Left lung (tissue), 10 donors: Measurements from ENCODE around the gene XRCC4. TPM values are rescaled to one million over a fixed set of nuclear protein-coding genes. Genes with fewer than 3 reads are reported as not detected.

Source experiments
- ATAC-seq: fragments of 200-7000 bp; cut with Tn5 transposase; one replicate; pipeline ENCODE4 v1.9.1; 2020; ENCODE audit warnings: moderate library complexity
- DNase-seq, 4 donors: peaks; one replicate each; pipeline ENCODE4 v3.0.0-alpha.2; 2013 to 2020
- H3K27ac ChIP-seq, 2 donors: fragments of 200-600 bp; sonication (generic) in 1 of 2; one replicate each; pipeline versions ENCODE4 v1.5.0 to v1.8.0; 2020 to 2021
- H3K27me3 ChIP-seq, 2 donors: fragments of 200-600 bp; sonication (generic) in 1 of 2; one replicate each; pipeline versions ENCODE4 v1.5.0 to v1.8.0; 2020 to 2021
- H3K36me3 ChIP-seq, 2 donors: fragments of 200-600 bp; sonication (generic) in 1 of 2; one replicate each; pipeline versions ENCODE4 v1.5.0 to v1.8.0; 2020 to 2021
- H3K4me1 ChIP-seq, 2 donors: fragments of 200-600 bp; one replicate each; pipeline ENCODE4 v1.8.0; 2021
- H3K4me3 ChIP-seq, 2 donors: fragments of 200-600 bp; sonication (generic) in 1 of 2; one replicate each; pipeline versions ENCODE4 v1.5.0 to v1.8.0; 2020 to 2021; ENCODE audit warnings: mild to moderate bottlenecking in 1 of 2
- H3K9me3 ChIP-seq, 2 donors: fragments of 200-600 bp; sonication (generic) in 1 of 2; one replicate each; pipeline versions ENCODE4 v1.5.0 to v1.8.0; 2020 to 2021
- intact Hi-C, 2 donors: fragments of 100-400 bp; cut with DNase I; formaldehyde crosslinking; loops; one replicate each; pipeline versions ENCODE4 v1.11.2 to v1.14.2; 2022
- polyA plus RNA-seq, 6 donors: library from polyadenylated mRNA; unstranded; fragments of 120-200 nt; gene quantifications; one replicate each; pipeline ENCODE4 v1.2.1, GENCODE V29; 2013; ENCODE audit not compliant: insufficient read length in 6 of 6
- total RNA-seq, 2 donors: library from RNA; stranded (reverse); fragmentation: NEBNext Ultra II Directional; extraction: Animal tissue kit (Norgen Biotek cat#: 25700); gene quantifications; one replicate each; pipeline ENCODE4 v1.2.1, GENCODE V29; 2021
- TF ChIP-seq, protein P1 (sequence below), 2 donors: fragments of 200-600 bp; sonication (generic) in 1 of 2; IDR thresholded peaks; one replicate each; pipeline versions ENCODE4 v1.5.0 to v1.8.0; 2021; ENCODE audit warnings: antibody characterized with exemption in 2 of 2
- donor health status: DM: no; HTN: yes; CAD: no.
- donor health status: DM: no; HTN: no; CAD: no.

XRCC4 gene
- total and polyA plus RNA-seq, 8 donors = 6.2 to 9.7 (median 8.8) TPM

DNA sequence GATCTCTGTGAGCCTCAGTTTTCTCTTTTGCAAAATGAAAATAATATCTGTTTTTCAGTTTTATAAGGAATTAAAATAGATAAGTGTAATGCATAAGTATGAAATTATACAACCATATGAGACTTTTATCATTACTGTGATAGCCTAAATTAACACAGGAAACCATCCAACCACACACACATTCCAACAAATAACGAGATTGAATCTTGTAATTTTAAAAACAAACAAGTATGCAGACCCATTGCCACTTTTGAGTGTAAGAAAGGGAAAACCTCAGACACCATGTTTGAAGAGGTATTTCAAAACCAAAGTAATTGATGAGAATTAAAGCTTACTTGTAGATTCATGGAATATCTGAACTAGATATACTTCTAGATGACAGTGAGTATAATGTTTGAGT lies 32.0 kb downstream of the XRCC4 start:
- H3K9me3 ChIP-seq = peaks cover 0 to 15% of the 10 kb centered on the region in 2 donors
- TF ChIP-seq, protein P1, sequence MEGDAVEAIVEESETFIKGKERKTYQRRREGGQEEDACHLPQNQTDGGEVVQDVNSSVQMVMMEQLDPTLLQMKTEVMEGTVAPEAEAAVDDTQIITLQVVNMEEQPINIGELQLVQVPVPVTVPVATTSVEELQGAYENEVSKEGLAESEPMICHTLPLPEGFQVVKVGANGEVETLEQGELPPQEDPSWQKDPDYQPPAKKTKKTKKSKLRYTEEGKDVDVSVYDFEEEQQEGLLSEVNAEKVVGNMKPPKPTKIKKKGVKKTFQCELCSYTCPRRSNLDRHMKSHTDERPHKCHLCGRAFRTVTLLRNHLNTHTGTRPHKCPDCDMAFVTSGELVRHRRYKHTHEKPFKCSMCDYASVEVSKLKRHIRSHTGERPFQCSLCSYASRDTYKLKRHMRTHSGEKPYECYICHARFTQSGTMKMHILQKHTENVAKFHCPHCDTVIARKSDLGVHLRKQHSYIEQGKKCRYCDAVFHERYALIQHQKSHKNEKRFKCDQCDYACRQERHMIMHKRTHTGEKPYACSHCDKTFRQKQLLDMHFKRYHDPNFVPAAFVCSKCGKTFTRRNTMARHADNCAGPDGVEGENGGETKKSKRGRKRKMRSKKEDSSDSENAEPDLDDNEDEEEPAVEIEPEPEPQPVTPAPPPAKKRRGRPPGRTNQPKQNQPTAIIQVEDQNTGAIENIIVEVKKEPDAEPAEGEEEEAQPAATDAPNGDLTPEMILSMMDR (IDR thresholded peaks at IDR 0.05) = no peak
- DNase-seq (no peak), ATAC-seq (no peak)
- H3K27ac ChIP-seq = no peak overlapping the region
- intact Hi-C loops = no loop called here
- no peaks in the 10 kb centered on the region for H3K4me1 ChIP-seq
- no peaks in the 10 kb centered on the region for H3K27me3 ChIP-seq
- peaks cover 0 to 21% of the 10 kb centered on the region in 2 donors for H3K36me3 ChIP-seq
- no peak overlapping the region for H3K4me3 ChIP-seq

DNA sequence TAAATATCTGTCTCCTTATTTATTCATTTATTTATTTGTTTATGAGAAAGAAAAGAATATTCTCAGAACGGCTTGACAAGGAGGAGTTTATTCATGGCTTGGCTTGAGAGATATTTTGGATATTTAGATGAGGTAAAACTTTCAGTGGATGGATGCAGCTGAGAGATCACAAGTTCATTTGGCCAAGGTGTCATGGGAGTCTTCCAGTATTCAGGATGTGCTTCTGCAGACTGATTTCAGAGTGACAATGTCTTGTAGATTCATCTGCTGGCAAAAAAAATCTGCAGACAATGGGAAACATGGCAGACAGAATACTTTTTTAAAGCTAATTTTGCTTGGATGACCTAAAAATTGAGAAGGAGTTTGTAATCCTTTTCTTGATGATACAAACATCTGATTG lies 38.5 kb downstream of the XRCC4 start:
- Histone ChIP-seq H3K9me3 (peaks cover 0 to 22% of the 10 kb centered on the region in 2 donors), H3K27me3 (no peaks in the 10 kb centered on the region), H3K4me1 (no peaks in the 10 kb centered on the region), H3K27ac (no peak overlapping the region), H3K36me3 (peaks cover 0 to 25% of the 10 kb centered on the region in 2 donors), H3K4me3 (no peak overlapping the region)
- ATAC-seq = no peak
- TF ChIP-seq, protein P1 (IDR thresholded peaks at IDR 0.05) = no peak
- intact Hi-C loops = no loop called here
- DNase-seq = no peak

DNA sequence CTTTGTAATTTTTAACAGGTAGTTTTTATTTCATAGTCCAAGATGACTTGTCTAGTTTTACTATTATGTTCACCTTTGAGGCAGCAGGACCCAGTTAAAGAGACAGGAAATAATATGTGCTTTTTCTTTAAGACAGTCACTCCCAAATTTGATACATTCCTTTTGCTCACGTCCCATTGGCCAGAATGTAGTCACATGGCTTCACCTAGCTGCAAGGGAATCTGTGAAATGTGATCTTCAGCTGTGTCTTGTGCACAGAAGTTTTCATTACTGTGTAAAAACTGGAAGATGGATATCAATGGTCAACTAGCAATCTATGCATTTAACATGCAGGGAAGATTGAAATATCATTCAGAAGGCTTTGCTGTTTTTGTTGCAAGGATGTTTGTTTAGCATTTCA lies 41.1 kb downstream of the XRCC4 start:
- peaks cover 0 to 13% of the 10 kb centered on the region in 2 donors for H3K36me3 ChIP-seq
- H3K27me3 ChIP-seq = no peaks in the 10 kb centered on the region
- H3K27ac ChIP-seq = no peak overlapping the region
- H3K4me3 ChIP-seq = no peak overlapping the region
- no peaks in the 10 kb centered on the region for H3K4me1 ChIP-seq
- DNase-seq = no peak
- intact Hi-C loops = no loop called here
- ATAC-seq = no peak
- TF ChIP-seq, protein P1 (IDR thresholded peaks at IDR 0.05) = no peak
- peaks cover 0 to 15% of the 10 kb centered on the region in 2 donors for H3K9me3 ChIP-seq

DNA sequence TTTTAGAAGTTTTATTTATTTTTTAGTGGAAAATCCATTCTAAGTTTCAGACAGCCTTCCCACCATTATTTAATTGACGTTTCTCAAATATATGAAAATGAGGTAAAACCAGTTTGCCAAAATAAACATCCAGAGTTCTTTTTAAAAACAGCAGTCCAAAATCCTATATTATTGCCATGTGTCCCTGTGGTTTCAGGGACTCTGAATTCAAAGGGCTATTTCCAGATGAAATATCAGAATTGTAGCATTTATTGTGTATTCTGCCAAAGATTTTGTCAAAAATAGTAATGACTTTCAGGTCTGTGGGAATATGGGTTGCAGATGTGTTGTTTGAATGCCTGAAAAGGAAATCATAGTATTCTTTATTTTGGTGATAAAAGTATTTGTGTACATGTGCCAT lies 41.6 kb downstream of the XRCC4 start:
- Histone ChIP-seq H3K4me3 (no peak overlapping the region), H3K36me3 (peaks cover 0 to 8% of the 10 kb centered on the region in 2 donors), H3K27me3 (no peaks in the 10 kb centered on the region), H3K9me3 (peaks cover 0 to 9% of the 10 kb centered on the region in 2 donors), H3K4me1 (no peaks in the 10 kb centered on the region), H3K27ac (no peak overlapping the region)
- DNase-seq = no peak
- no peak for ATAC-seq
- intact Hi-C loops = no loop called here
- TF ChIP-seq, protein P1 (IDR thresholded peaks at IDR 0.05) = no peak

DNA sequence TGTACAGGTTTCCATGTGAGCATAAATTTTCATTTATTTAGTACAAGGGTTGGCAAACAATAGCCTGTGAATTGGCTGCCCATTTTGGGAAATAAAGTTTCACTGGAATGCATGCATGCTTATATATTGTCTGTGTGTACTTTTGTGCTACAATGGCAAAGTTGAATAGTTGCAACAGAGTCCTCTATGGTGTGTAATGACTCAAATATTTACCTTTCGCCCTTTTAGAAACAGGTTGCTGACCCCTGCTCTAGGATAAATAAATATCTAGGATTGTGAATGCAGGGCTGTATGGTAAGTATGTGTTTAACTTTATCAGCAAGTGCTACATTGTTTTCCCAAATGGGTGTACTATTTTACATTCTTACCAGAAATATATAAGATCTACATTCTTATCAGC lies 47.2 kb downstream of the XRCC4 start:
- DNase-seq (no peak), ATAC-seq (no peak)
- TF ChIP-seq, protein P1 (IDR thresholded peaks at IDR 0.05) = no peak
- no peaks in the 10 kb centered on the region for H3K27me3 ChIP-seq
- intact Hi-C loops = no loop called here
- no peaks in the 10 kb centered on the region for H3K36me3 ChIP-seq
- H3K9me3 ChIP-seq = peaks cover 0 to 18% of the 10 kb centered on the region in 2 donors
- no peak overlapping the region for H3K27ac ChIP-seq
- H3K4me3 ChIP-seq = no peak overlapping the region
- H3K4me1 ChIP-seq = no peaks in the 10 kb centered on the region
